A549 (cell line): ENCODE results near the gene LIMA1.

ENCODE experiments used
- CBX2 ChIP-seq: fragments of 200-600 bp; sonication (generic); IDR thresholded peaks from 2 replicates; pipeline ENCODE4 v1.6.1; 2016; ENCODE audit warnings: low read depth, mild to moderate bottlenecking, borderline replicate concordance
- CBX8 ChIP-seq: fragments of 200-600 bp; sonication (generic); IDR thresholded peaks from 2 replicates; pipeline ENCODE4 v1.6.1; 2016
- CTCF ChIP-seq: fragments of >200 bp; sonication (Bioruptor Twin); formaldehyde crosslinking; IDR thresholded peaks from 3 replicates; pipeline ENCODE4 v1.5.1; 2016
- HDAC2 ChIP-seq: fragments of 200-600 bp; sonication (generic); IDR thresholded peaks from 2 replicates; pipeline ENCODE4 v1.6.1; 2016
- MAFK ChIP-seq: fragments of 450-650 bp; IDR thresholded peaks from 2 replicates; pipeline ENCODE4 v1.6.1; 2014; ENCODE audit not compliant: partially characterized antibody
- POLR2A ChIP-seq: IDR thresholded peaks from 2 replicates; pipeline ENCODE4 v1.6.1; 2012; ENCODE audit warnings: mild to moderate bottlenecking, low read length
- POLR2AphosphoS2 ChIP-seq: conservative IDR thresholded peaks from 2 replicates; pipeline ENCODE4 v1.6.1; 2012; ENCODE audit warnings: low read length, improper control_type of control experiment, inconsistent platforms

DNA sequence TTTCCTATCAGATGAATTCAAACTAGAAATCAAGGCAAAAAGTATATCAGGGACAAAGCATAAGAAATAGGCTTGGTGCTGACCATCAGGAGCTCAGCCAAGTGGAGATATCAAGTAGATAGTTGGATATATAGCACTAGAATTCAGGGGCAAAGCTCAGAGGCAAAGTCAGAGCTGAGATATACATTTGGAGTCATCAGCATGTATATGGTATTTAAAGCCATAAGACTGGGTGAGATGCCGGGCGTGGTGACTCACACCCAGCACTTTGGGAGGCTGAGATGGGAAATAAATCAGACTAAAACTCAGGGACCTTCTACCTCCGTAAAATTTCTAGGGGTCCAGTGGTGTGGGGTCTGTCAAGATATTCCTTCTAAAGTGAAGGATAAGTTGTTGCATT lies 38.9 kb upstream of the LIMA1 start:
- TF ChIP-seq POLR2A (no peak), CBX8 (no peak), HDAC2 (no peak), POLR2AphosphoS2 (no peak), CTCF (no peak), CBX2 (no peak), MAFK (no peak)
